ENCODE results near the gene FBXO27. TPM values are rescaled to one million over a fixed set of nuclear protein-coding genes. Genes with fewer than 3 reads are reported as not detected.

FBXO27 gene
- total and polyA plus RNA-seq, 2 of the 8 experiments (the other 6 are each of a cell fraction or from before 2014, with no cell fraction given), result 10.9 to 25.5 TPM

DNA sequence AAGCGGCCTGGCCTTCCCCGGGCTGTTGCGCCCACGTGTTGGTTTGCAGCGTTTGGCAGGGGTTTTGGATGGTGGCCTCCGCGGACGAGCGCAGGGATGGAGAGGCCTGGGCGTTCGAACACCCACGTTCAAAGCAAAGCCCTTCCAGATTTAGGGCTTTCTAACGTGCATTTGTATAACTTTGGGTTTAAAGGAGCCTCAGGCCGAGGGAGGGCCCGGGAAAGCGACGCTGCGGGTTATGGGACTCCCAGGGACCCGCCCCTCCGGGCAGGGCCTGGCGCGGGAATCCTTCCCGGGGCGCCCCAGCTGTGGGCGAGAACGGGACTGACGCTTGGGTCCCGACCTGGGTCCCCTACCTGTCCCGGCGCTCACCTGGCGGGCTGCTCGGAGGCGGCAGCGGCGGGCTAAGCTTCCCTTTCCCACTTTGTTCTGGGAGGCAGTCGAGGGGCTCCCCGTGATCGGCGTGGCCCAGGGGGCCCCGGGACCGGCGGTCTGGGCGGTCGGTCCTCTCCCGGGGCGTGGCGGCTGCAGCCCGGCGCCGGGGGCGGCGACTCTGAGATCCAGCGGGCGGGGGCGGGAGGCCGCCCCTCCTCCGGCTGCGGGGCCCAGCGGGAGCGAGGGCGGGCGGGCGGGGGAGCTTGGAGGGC, 57.0 kb downstream of the FBXO27 start, which contains the start of gene FBXO17 (continued):
- TF ChIP-seq CBX5 (IDR thresholded peaks at IDR 0.05; ENCODE audit: low read depth, low read length), result no peak
- TF ChIP-seq, protein P1, sequence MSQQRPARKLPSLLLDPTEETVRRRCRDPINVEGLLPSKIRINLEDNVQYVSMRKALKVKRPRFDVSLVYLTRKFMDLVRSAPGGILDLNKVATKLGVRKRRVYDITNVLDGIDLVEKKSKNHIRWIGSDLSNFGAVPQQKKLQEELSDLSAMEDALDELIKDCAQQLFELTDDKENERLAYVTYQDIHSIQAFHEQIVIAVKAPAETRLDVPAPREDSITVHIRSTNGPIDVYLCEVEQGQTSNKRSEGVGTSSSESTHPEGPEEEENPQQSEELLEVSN (IDR thresholded peaks at IDR 0.05), result peak; percentile 84
- TF ChIP-seq JUN (IDR thresholded peaks at IDR 0.05; ENCODE audit: low read depth, low read length), result no peak
- TF ChIP-seq CREB1 (IDR thresholded peaks at IDR 0.05), result no peak
- TF ChIP-seq CHD2 (IDR thresholded peaks at IDR 0.05; ENCODE audit: low read length), result no peak

Data from H1 (cell line).